Activated T-cell treated with anti-CD3 and anti-CD28 coated beads, Interleukin-2, amount 50 U/mL, for 72 hours (primary cell): Measurements from ENCODE around the gene DRD5. TPM values are rescaled to one million over a fixed set of nuclear protein-coding genes. Genes with fewer than 3 reads are reported as not detected.
"Not testable (repeated sequence)": the region's sequence is repeated elsewhere in the genome, so short reads cannot be mapped to it uniquely, and the experiment has no call there.

Source experiments
- ATAC-seq, 2 donors: fragments of 150-1000 bp; cut with Tn5 transposase; replicated peaks in 1 of 2; 2 replicates each; pipeline ENCODE4 v1.10.0; 2021; ENCODE audit warnings: moderate library complexity in 2 of 2, mild to moderate bottlenecking in 1 of 2
- DNase-seq, 2 donors: peaks; one replicate each; pipeline ENCODE4 v3.0.0; 2021 to 2022; ENCODE audit warnings: mixed read lengths in 1 of 2
- H3K27ac Mint-ChIP-seq: one replicate; pipeline ENCODE4 v1.8.0; 2022; ENCODE audit warnings: mild to moderate bottlenecking, moderate library complexity, mixed read lengths
- H3K27me3 Mint-ChIP-seq: one replicate; pipeline ENCODE4 v1.8.0; 2022; ENCODE audit warnings: low read depth, mixed read lengths
- H3K36me3 Mint-ChIP-seq, 2 donors: one replicate each; pipeline ENCODE4 v1.8.0; 2022; ENCODE audit warnings: mixed read lengths in 2 of 2, mild to moderate bottlenecking in 1 of 2; ENCODE audit not compliant: insufficient read depth in 2 of 2
- H3K4me1 Mint-ChIP-seq: one replicate; pipeline ENCODE4 v1.8.0; 2022; ENCODE audit warnings: low read depth, mixed read lengths
- H3K4me3 Mint-ChIP-seq, 2 donors: one replicate each; pipeline ENCODE4 v1.8.0; 2022; ENCODE audit warnings: mild to moderate bottlenecking in 2 of 2, mixed read lengths in 2 of 2, moderate library complexity in 2 of 2
- H3K9me3 Mint-ChIP-seq, 2 donors: one replicate each; pipeline ENCODE4 v1.8.0; 2022; ENCODE audit warnings: mixed read lengths in 2 of 2
- total RNA-seq, 2 donors: library from RNA; stranded (reverse); gene quantifications; one replicate each; pipeline ENCODE4 v1.2.3, GENCODE V29; 2022

The DRD5 gene
- total RNA-seq, 2 donors from 2014 or later = not detected

GRCh38 chr4:9782136-9782436 lies 652 bp downstream of the DRD5 start:
- DNase-seq (no peak), ATAC-seq (no peak)
- H3K4me1 Mint-ChIP-seq = no peaks in the 10 kb centered on the region
- no peaks in the 10 kb centered on the region for H3K9me3 Mint-ChIP-seq
- H3K36me3 Mint-ChIP-seq = peaks cover 0 to 2% of the 10 kb centered on the region in 2 donors
- no peak overlapping the region for H3K4me3 Mint-ChIP-seq
- no peak overlapping the region for H3K27ac Mint-ChIP-seq
- H3K27me3 Mint-ChIP-seq = peaks cover 74% of the 10 kb centered on the region

DNA sequence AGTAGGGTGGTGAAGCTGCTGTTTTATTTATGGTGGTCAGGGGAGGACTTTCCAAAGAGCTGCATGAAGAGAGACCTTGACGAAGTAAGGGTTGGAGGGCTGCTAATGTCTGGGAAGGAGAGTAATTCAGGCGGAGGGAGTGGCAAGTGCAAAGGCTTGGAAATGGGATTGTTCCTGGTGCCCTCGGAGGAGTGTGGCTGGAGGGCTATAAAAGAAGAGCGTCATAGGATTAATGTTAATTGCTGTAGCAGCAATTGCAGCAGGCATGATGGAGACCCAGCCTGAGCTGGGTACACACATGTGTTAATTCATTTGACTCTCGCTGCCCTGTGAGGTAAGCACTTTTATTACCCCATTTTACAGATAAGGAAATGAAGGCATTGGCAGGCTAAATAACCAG lies 4.5 kb downstream of the DRD5 start:
- not testable (repeated sequence) for H3K27ac Mint-ChIP-seq, H3K36me3 Mint-ChIP-seq, H3K4me1 Mint-ChIP-seq, H3K9me3 Mint-ChIP-seq, H3K4me3 Mint-ChIP-seq, ATAC-seq, DNase-seq
- H3K27me3 Mint-ChIP-seq = peaks cover 62% of the 10 kb centered on the region

GRCh38 chr4:9792381-9792780 lies 10.9 kb downstream of the DRD5 start:
- ATAC-seq = no peak
- Mint-ChIP-seq H3K4me3 (no peak overlapping the region), H3K4me1 (no peaks in the 10 kb centered on the region), H3K27me3 (peaks cover 31% of the 10 kb centered on the region), H3K36me3 (no peaks in the 10 kb centered on the region), H3K27ac (no peak overlapping the region), H3K9me3 (peaks cover 0 to 3% of the 10 kb centered on the region in 2 donors)
- no peak for DNase-seq

DNA sequence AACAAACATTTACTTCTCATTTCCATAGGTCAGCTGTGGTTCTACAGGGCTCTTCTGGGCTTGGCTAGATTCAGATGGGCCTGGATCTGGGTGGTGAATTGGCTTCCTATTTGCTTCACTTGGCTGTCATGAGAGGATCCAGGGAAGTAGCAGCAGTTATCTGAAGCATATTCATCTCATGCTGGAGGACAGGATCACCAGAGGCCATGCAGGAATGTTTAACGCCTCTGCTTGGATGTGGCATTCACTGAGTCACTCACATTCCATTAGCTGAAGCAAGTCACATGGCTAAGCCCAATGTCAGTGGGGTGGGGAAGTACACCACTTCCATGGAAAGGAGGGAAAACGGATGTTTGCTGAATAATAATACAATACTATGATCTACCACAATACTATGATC lies 15.2 kb downstream of the DRD5 start:
- not testable (repeated sequence) for ATAC-seq, H3K4me3 Mint-ChIP-seq, H3K36me3 Mint-ChIP-seq, DNase-seq, H3K9me3 Mint-ChIP-seq, H3K4me1 Mint-ChIP-seq, H3K27ac Mint-ChIP-seq
- peaks cover 10% of the 10 kb centered on the region for H3K27me3 Mint-ChIP-seq

GRCh38 chr4:9800848-9801247 lies 19.4 kb downstream of the DRD5 start:
- DNase-seq (no peak), ATAC-seq (no peak)
- H3K27ac Mint-ChIP-seq = no peak overlapping the region
- H3K4me1 Mint-ChIP-seq = no peaks in the 10 kb centered on the region
- peaks cover 30% of the 10 kb centered on the region for H3K27me3 Mint-ChIP-seq
- no peaks in the 10 kb centered on the region for H3K9me3 Mint-ChIP-seq
- no peak overlapping the region for H3K4me3 Mint-ChIP-seq
- H3K36me3 Mint-ChIP-seq = no peaks in the 10 kb centered on the region

- Mint-ChIP-seq H3K9me3 (no peaks in the 10 kb centered on the region), H3K4me1 (no peaks in the 10 kb centered on the region), H3K27ac (no peak overlapping the region), H3K4me3 (no peak overlapping the region), H3K27me3 (peaks cover 44% of the 10 kb centered on the region), H3K36me3 (no peaks in the 10 kb centered on the region)
- ATAC-seq (no peak), DNase-seq (no peak)
Measured at GRCh38 chr4:9804918-9805317, 23.5 kb downstream of the DRD5 start.

DNA sequence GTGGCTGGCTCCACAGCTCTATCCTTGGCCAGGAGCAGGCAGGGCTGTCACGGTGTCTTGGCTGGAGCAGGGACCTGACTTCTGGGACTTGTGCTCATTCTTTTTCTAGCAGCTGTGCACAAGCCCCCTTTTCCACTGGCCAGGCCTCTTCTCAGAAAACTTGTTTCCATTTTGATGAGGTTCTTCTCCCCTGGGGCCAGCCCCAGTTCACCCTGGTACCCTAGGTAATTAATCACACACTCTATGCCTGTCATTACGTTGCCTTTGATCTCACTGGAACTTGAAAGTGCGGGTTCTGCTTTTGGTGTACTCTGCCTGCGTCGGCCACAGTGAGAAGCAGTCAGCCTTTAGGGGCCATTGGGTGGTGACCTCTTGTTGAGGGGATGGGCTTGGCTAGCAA lies 26.6 kb downstream of the DRD5 start:
- Mint-ChIP-seq H3K27me3 (peaks cover 59% of the 10 kb centered on the region), H3K4me3 (no peak overlapping the region), H3K27ac (no peak overlapping the region), H3K4me1 (peaks cover 9% of the 10 kb centered on the region), H3K36me3 (no peaks in the 10 kb centered on the region), H3K9me3 (no peaks in the 10 kb centered on the region)
- DNase-seq (no peak), ATAC-seq (no peak)

DNA sequence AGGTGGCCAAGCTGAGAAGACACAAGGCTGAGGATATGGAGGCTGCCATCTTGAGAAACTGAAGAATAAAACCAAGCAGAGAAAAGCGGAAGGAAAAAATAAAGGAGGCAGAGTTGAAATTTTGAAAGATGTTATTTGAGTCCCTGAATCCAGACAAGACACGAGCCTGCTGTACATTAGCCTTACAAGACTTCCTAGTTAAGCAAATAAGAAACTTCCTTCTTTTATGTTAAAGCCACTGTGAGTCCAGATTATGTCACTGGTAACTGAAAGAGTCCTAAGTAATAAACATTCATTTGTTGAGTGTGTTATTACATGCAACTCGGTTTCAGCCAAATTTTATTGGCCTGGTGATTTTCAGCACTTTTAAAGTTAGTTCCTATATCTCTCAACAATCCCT lies 30.4 kb downstream of the DRD5 start:
- H3K4me3 Mint-ChIP-seq = no peak overlapping the region
- H3K27ac Mint-ChIP-seq = no peak overlapping the region
- no peaks in the 10 kb centered on the region for H3K9me3 Mint-ChIP-seq
- no peaks in the 10 kb centered on the region for H3K36me3 Mint-ChIP-seq
- peaks cover 66% of the 10 kb centered on the region for H3K27me3 Mint-ChIP-seq
- DNase-seq (no peak), ATAC-seq (no peak)
- peaks cover 18% of the 10 kb centered on the region for H3K4me1 Mint-ChIP-seq

GRCh38 chr4:9812501-9813340 lies 31.3 kb downstream of the DRD5 start:
- ATAC-seq (peak; percentile 75 to 87), DNase-seq (peak; percentile 17 to 19)
- no peaks in the 10 kb centered on the region for H3K9me3 Mint-ChIP-seq
- no peak overlapping the region for H3K27ac Mint-ChIP-seq
- H3K27me3 Mint-ChIP-seq = peaks cover 59% of the 10 kb centered on the region
- H3K4me3 Mint-ChIP-seq = no peak overlapping the region
- peaks cover 18% of the 10 kb centered on the region for H3K4me1 Mint-ChIP-seq
- no peaks in the 10 kb centered on the region for H3K36me3 Mint-ChIP-seq

DNA sequence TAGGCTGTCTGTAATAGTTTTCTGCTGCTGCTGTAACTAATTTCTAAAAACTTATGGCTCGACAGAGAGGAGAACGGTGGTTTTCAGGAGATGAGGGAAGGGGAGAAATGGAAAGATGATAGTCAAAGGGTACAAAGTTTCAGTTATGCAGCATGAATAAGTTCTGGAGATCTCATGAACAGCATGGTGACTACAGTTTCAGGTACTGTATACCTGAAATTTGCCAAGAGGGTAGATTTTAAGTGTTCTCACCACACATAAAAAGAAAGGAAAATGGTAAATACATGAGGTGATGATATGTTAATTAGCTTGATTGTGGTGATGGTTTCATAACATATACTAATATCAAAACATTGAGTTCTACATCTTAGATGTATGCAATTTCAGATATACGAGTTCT lies 34.9 kb downstream of the DRD5 start:
- ATAC-seq (peak; percentile 19 to 55), DNase-seq (no peak)
- Mint-ChIP-seq H3K36me3 (no peaks in the 10 kb centered on the region), H3K27me3 (peaks cover 44% of the 10 kb centered on the region), H3K4me3 (no peak overlapping the region), H3K27ac (no peak overlapping the region), H3K9me3 (peaks cover 1 to 2% of the 10 kb centered on the region in 2 donors), H3K4me1 (peaks cover 18% of the 10 kb centered on the region)

DNA sequence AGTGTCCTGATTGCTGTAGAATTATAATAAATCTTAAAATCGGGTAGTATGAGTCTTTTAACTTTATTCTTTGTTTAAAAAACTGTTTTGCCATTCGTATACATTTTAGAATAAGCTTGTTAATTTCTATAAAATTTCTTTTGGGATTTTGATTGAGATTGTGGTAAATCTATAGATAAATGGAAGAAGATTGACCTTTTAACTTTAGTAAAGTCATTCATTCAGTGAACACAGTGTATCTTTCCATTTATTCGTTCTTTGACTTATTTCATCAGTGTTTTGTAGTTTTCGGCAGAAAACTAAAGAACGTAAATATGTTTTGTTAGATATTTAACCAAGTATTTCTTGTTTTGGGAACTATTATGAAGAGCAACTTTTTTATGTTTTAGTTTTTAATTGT lies 38.9 kb downstream of the DRD5 start:
- no peak for ATAC-seq
- H3K27ac Mint-ChIP-seq = no peak overlapping the region
- peaks cover 15% of the 10 kb centered on the region for H3K4me1 Mint-ChIP-seq
- peaks cover 28% of the 10 kb centered on the region for H3K27me3 Mint-ChIP-seq
- no peak overlapping the region for H3K4me3 Mint-ChIP-seq
- no peaks in the 10 kb centered on the region for H3K36me3 Mint-ChIP-seq
- peaks cover 1 to 2% of the 10 kb centered on the region in 2 donors for H3K9me3 Mint-ChIP-seq
- no peak for DNase-seq

GRCh38 chr4:9825049-9825448 lies 43.6 kb downstream of the DRD5 start:
- Mint-ChIP-seq H3K27ac (peak overlapping the region; percentile 45), H3K9me3 (peaks cover 0 to 2% of the 10 kb centered on the region in 2 donors), H3K36me3 (no peaks in the 10 kb centered on the region), H3K4me1 (peaks cover 17% of the 10 kb centered on the region), H3K27me3 (peaks cover 53% of the 10 kb centered on the region), H3K4me3 (peak overlapping the region; percentile 46 to 51)
- DNase-seq (peak; percentile 61 to 63), ATAC-seq (peak; percentile 96 to 98)

GRCh38 chr4:9826551-9826950 lies 45.1 kb downstream of the DRD5 start:
- Mint-ChIP-seq H3K4me1 (peaks cover 17% of the 10 kb centered on the region), H3K4me3 (no peak overlapping the region), H3K36me3 (no peaks in the 10 kb centered on the region), H3K9me3 (peaks cover 0 to 2% of the 10 kb centered on the region in 2 donors), H3K27ac (no peak overlapping the region), H3K27me3 (peaks cover 41% of the 10 kb centered on the region)
- ATAC-seq = no peak
- no peak for DNase-seq

- no peak for DNase-seq
- H3K27me3 Mint-ChIP-seq = peaks cover 35% of the 10 kb centered on the region
- no peaks in the 10 kb centered on the region for H3K36me3 Mint-ChIP-seq
- no peak overlapping the region for H3K4me3 Mint-ChIP-seq
- peaks cover 0 to 2% of the 10 kb centered on the region in 2 donors for H3K9me3 Mint-ChIP-seq
- no peak overlapping the region for H3K27ac Mint-ChIP-seq
- ATAC-seq = no peak
- H3K4me1 Mint-ChIP-seq = no peaks in the 10 kb centered on the region
Measured at GRCh38 chr4:9832640-9833039, 51.2 kb downstream of the DRD5 start.
